Activated T-helper 1 cell treated with Interleukin-2 at 50 U/mL for 16 hours (primary cell): ENCODE results near the gene ICA1L.
"Not testable (repeated sequence)": the region's sequence is repeated elsewhere in the genome, so short reads cannot be mapped to it uniquely, and the experiment has no call there.

ENCODE experiments used
- DNase-seq: peaks from one replicate; pipeline ENCODE4 v3.0.0-alpha.2; 2020; ENCODE audit warnings: low read depth

Gene ICA1L

GRCh38 chr2:202847693-202848524 is 23.7 kb downstream of the ICA1L start:
- no peak for DNase-seq

- DNase-seq: no peak
These were observed 26.9 kb downstream of the ICA1L start for GRCh38 chr2:202844656-202845055.

GRCh38 chr2:202842690-202843089 is 28.9 kb downstream of the ICA1L start:
- DNase-seq: no peak

GRCh38 chr2:202841090-202841867 is 30.3 kb downstream of the ICA1L start:
- no peak for DNase-seq

GRCh38 chr2:202831242-202832220 is 40.0 kb downstream of the ICA1L start:
- no peak for DNase-seq

- no peak for DNase-seq
These were observed 46.7 kb downstream of the ICA1L start for GRCh38 chr2:202824901-202825300.

GRCh38 chr2:202822411-202822810 is 49.2 kb downstream of the ICA1L start:
- no peak for DNase-seq

GRCh38 chr2:202821206-202822160 is 50.1 kb downstream of the ICA1L start:
- DNase-seq: no peak

- DNase-seq: no peak
These were observed 53.2 kb downstream of the ICA1L start for GRCh38 chr2:202818321-202818720.

GRCh38 chr2:202817771-202818170 is 53.8 kb downstream of the ICA1L start:
- DNase-seq: no peak

GRCh38 chr2:202815548-202816360 is 55.8 kb downstream of the ICA1L start:
- DNase-seq: no peak

GRCh38 chr2:202814226-202814625 is 57.3 kb downstream of the ICA1L start:
- DNase-seq: no peak

- DNase-seq: no peak
These were observed 58.2 kb downstream of the ICA1L start for GRCh38 chr2:202813387-202813786.

- DNase-seq: no peak
These were observed 62.8 kb downstream of the ICA1L start for GRCh38 chr2:202808754-202809153.

- not testable (repeated sequence) for DNase-seq
These were observed 64.0 kb downstream of the ICA1L start for GRCh38 chr2:202807431-202808138.

GRCh38 chr2:202805911-202806310 is 65.7 kb downstream of the ICA1L start:
- not testable (repeated sequence) for DNase-seq

GRCh38 chr2:202797944-202798343 is 73.6 kb downstream of the ICA1L start:
- no peak for DNase-seq

GRCh38 chr2:202790676-202791075 is 80.9 kb downstream of the ICA1L start:
- no peak for DNase-seq

- DNase-seq: no peak
These were observed 84.7 kb downstream of the ICA1L start for GRCh38 chr2:202786842-202787241.
